HG03378 (cell line): Measurements from ENCODE around the gene NXPH3.

Experiments used
- ATAC-seq: cut with Tn5 transposase; IDR thresholded peaks from one replicate; pipeline ENCODE4 v1.9.1; 2021; ENCODE audit warnings: mild to moderate bottlenecking, moderate library complexity; ENCODE audit not compliant: unreplicated experiment

Gene NXPH3

DNA sequence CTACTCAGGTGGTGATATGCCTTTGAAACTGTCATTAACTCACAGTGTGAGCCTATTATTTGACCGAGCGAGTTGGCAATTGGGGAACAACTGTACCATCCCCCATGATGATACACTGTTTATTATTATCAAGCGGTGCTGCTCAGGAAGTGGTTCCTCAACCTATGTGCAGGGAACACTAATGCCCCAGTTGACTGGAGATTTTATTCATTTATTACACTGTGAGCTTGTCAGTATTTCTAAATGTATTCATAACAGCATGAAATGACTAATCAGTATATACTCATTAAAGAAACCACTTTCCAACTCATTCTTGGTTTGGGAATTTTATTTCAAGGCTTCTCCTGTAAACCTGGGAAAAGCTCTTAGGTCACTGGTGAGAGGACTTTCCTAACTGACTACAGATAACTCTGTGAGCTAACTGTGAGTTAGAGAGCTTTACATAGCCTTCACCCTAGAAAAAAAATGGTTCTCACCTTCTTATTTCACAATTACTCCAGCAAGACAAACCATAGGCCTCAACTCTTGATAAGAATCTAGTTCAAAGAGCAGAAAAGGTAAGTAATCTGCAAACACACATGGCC lies 42.4 kb downstream of the NXPH3 start:
- ATAC-seq = no peak

DNA sequence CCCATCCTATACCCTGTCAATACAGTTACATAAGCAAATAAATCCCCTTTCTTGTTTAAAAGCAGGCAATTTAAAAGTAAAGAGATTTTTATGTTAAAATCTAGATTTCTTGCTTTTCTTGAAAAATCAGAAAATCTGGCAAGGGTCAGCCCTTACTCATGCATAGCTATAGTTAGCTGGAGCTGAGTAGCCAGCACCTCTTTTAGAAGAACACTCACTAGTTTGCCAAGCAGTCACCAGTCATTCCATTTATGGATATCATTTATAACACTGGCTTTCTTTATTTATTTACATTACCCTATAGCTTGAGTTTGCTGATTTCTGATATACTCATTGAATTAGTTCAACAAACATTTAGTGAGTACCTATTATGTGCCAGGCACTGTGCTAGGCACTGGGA lies 45.7 kb downstream of the NXPH3 start:
- no peak for ATAC-seq

DNA sequence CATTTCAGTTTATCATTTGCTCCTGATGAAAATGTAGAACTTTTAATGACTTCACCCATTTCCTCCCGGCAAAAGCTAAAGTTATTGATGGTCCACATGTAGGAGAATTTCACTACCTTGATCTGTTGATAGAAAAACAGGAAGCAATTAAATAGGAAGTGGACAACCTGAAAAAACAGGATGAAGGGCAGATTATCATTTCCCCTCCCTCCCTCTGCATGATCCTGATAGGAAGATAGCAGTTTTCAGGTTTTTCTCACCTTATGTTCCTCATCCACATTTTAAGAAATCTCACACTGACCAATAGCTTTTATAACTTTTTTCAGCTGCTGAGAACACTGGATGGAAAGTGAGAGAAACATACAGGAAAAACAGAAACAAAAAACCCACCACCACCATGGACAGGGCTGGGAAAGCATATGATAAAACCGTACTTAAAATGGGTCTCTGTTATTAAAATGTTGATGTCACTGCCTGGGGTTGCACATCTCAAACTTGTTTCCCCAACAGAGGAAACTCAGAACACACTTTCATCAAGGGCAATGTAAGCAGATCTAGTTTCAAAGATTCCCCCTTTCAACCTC lies 46.4 kb downstream of the NXPH3 start:
- no peak for ATAC-seq

DNA sequence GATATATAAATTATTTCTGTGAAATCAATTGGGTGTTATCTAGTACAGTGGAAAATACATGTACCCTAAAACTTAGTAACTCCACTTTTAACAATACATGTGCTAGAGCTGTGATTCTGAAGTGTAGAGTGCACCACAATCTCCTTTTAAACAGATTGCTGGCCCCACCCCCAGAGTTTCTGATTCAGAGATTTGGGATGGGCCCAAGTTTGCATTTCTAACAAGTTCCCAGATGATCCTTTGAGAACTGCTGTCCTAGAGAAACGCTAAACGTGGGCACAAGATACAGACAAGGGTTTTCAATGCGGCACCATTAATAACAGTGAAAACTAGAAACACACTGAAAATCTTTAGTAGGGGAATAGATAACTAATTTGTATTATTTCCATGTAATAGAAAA lies 49.2 kb downstream of the NXPH3 start:
- ATAC-seq = no peak

DNA sequence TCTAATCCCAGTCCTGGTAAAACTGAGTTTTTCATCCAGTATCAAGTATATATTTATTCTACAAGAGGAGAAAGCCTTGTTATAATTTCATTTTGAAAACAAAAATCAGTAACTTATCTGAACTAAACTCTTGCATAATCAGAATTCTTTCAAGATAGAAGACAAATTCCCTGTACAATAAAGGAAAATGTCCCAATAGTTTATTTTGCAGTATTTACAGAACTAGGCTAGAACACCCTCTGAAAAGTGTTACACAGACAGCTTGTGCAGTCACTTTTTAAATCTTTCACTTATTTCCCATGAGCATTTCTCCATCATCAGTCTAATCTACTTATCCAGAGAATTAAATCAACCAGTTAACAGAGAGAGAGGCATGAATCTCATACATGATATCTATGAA lies 53.8 kb downstream of the NXPH3 start:
- no peak for ATAC-seq

DNA sequence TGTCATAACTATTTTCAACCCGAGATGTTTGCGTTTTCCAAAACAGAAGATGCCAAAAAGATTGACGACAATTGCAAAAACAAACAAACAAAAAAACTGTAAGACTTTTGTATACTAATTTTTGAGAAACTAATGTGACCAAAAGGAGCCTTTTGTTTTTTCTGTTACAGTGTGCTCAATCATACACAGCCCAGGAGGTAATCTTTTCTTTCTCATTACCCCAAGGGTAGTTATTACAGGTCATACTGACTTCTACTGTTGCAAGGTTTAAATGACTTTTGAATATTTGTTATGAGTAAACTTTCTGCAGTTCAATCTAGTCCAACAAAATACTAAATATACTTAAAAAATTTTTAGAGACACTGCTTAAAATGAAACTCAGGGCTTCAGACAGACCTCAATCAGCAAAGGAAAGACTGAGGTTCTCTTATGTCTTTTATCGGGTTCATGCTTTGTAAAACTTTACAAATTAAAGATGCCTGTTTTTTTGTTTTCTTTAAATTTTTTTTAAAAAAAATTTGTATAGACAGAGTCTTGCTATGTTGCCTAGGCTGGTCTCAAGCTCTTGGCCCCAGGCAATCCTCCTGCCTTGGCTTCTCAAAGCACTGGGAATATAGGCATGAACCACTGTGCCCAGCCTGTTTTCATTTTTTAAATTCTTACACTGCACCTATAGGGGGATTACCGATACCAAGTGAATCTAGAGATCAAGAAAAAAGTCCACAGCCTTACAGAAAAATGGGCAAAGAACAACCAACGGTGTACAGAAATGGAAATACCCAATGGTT lies 54.6 kb downstream of the NXPH3 start:
- ATAC-seq = no peak

DNA sequence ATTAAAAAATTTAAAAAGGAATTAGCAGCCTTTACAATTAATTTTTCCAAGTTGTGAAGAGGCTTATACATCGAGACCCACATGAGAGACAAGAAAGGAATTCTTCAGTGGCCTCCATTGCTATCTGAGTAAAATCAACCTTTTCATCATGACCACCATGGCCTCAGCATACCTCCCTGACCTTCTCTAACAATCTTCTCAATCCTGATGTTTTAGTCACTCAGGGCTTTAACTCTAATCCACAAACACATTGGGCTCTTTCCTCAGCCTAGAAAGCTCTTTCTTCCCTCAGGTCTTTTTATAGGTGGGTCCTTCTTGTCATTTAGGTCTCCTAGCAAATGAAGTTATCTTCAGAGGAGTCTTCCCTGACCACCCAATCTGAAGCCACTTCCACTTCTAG lies 55.8 kb downstream of the NXPH3 start:
- no peak for ATAC-seq
